Pancreas (tissue), 10 donors: ENCODE measurements around the gene VPS26B. TPM values are rescaled to one million over a fixed set of nuclear protein-coding genes. Genes with fewer than 3 reads are reported as not detected.

Experiments
- ATAC-seq, 4 donors: fragments of 200-7000 bp; cut with Tn5 transposase; one replicate each; pipeline versions ENCODE4 v1.8.0 to v1.9.1; 2020; ENCODE audit warnings: mild to moderate bottlenecking in 4 of 4, moderate library complexity in 4 of 4
- DNase-seq, 6 donors: peaks; one replicate each; pipeline ENCODE4 v3.0.0-alpha.2; 2020
- FAIRE-seq: peaks from 2 replicates; lab custom pipeline; 2012; peaks lifted over from hg19 to GRCh38; lab: Jason Lieb, UNC
- H3K27ac ChIP-seq, 4 donors: fragments of 200-600 bp; sonication (generic); 1 replicate in 3 of 4; 2 replicates in 1 of 4; pipeline versions ENCODE4 v1.5.0 to v1.8.0; 2020
- H3K27me3 ChIP-seq, 4 donors: fragments of 200-600 bp; one replicate each; pipeline ENCODE4 v1.8.0; 2021
- H3K36me3 ChIP-seq, 3 donors: fragments of 200-600 bp; sonication (generic) in 1 of 3; one replicate each; pipeline versions ENCODE4 v1.5.0 to v1.8.0; 2020 to 2021
- H3K4me1 ChIP-seq, 3 donors: fragments of 200-600 bp; one replicate each; pipeline ENCODE4 v1.8.0; 2021
- H3K4me3 ChIP-seq, 4 donors: fragments of 200-600 bp; sonication (generic) in 2 of 4; one replicate each; pipeline versions ENCODE4 v1.5.0 to v1.8.0; 2020 to 2021
- H3K9me3 ChIP-seq, 4 donors: fragments of 200-600 bp; one replicate each; pipeline ENCODE4 v1.8.0; 2021
- CTCF ChIP-seq, 4 donors: fragments of 200-600 bp; sonication (generic) in 3 of 4; IDR thresholded peaks; one replicate each; pipeline versions ENCODE4 v1.5.0 to v1.8.0; 2021; ENCODE audit warnings: antibody characterized with exemption in 4 of 4
- WGBS, 2 donors: extraction: QIAGEN DNeasy Blood & Tissue Kit; methylation state at CpG; one replicate each; pipeline ENCODE4 v1.1.7; 2013; 5-methylcytosine and 5-hydroxymethylcytosine counted together
- intact Hi-C, 3 donors: fragments of 100-400 bp; cut with DNase I; formaldehyde crosslinking; loops; one replicate each; pipeline versions ENCODE4 v1.11.1 to v1.14.2; 2022
- polyA plus RNA-seq, 2 donors: library from polyadenylated mRNA; stranded (reverse); fragments of 200-250 nt; gene quantifications; one replicate each; pipeline ENCODE4 v1.2.3, GENCODE V29; 2013
- total RNA-seq, 6 donors: library from RNA; stranded (reverse); fragmentation: NEBNext Ultra II Directional in 4 of 6; extraction: Animal tissue kit (Norgen Biotek cat#: 25700) in 4 of 6; gene quantifications; one replicate each; pipeline versions ENCODE4 v1.2.1 to v1.2.4, GENCODE V29; 2021 to 2023
- donor health status: healthy with polysubstance abuse.
- donor health status: DM: no; HTN: no; CAD: no; lungs with moderate emphysema.
- donor health status: DM: no; HTN: no; CAD: no.
- donor health status: control.
- donor health status: control.
- donor health status: Bipolar disorder and iron deficiency.
- donor health status: DM: yes; HTN: yes; CAD: no.
- donor health status: DM: no; HTN: no; CAD: no.
- donor health status: DM: no; HTN: no; CAD: no.
- donor health status: DM: yes; HTN: yes; CAD: no.

The VPS26B gene
- total and polyA plus RNA-seq, 8 donors, result 18.1 to 30.3 (median 26.5) TPM

GRCh38 chr11:134260503-134260902 lies 36.0 kb downstream of the VPS26B start:
- FAIRE-seq (no peak), DNase-seq (no peak), ATAC-seq (no peak)
- Histone ChIP-seq H3K4me3 (no peak overlapping the region), H3K36me3 (peaks cover 0 to 36% (median 12%) of the 10 kb centered on the region in 3 donors), H3K27ac (no peak overlapping the region), H3K27me3 (no peaks in the 10 kb centered on the region), H3K9me3 (no peaks in the 10 kb centered on the region), H3K4me1 (no peaks in the 10 kb centered on the region)
- intact Hi-C loops, result no loop called here
- no peak for TF ChIP-seq CTCF (IDR thresholded peaks at IDR 0.05)

GRCh38 chr11:134260983-134261382 lies 36.5 kb downstream of the VPS26B start:
- WGBS, 2 donors, result 88 to 94% methylated on average over 16 of the region's 16 CpGs
- H3K36me3 ChIP-seq, result peaks cover 0 to 36% (median 12%) of the 10 kb centered on the region in 3 donors

GRCh38 chr11:134261626-134262488 lies 37.4 kb downstream of the VPS26B start:
- H3K4me1 ChIP-seq, result no peaks in the 10 kb centered on the region
- peaks cover 0 to 36% (median 12%) of the 10 kb centered on the region in 3 donors for H3K36me3 ChIP-seq
- intact Hi-C loops, result no loop called here
- FAIRE-seq (no peak), ATAC-seq (peak; percentile 43 to 73 (median 67)), DNase-seq (no peak)
- no peaks in the 10 kb centered on the region for H3K9me3 ChIP-seq
- no peak overlapping the region for H3K4me3 ChIP-seq
- WGBS, 2 donors, result 86 to 89% methylated on average over 14 of the region's 14 CpGs
- H3K27me3 ChIP-seq, result no peaks in the 10 kb centered on the region
- peak in 2 of 4 donors; percentile 38 to 44 for TF ChIP-seq CTCF (IDR thresholded peaks at IDR 0.05)
- H3K27ac ChIP-seq, result no peak overlapping the region

More at GRCh38 chr11:134260983-134261382, 36.5 kb downstream of the VPS26B start:
- ATAC-seq (no peak), FAIRE-seq (no peak), DNase-seq (no peak)
- no peak overlapping the region for H3K27ac ChIP-seq
- no peaks in the 10 kb centered on the region for H3K27me3 ChIP-seq
- no peak for TF ChIP-seq CTCF (IDR thresholded peaks at IDR 0.05)
- no peak overlapping the region for H3K4me3 ChIP-seq
- no peaks in the 10 kb centered on the region for H3K9me3 ChIP-seq
- no peaks in the 10 kb centered on the region for H3K4me1 ChIP-seq
- intact Hi-C loops, result no loop called here

GRCh38 chr11:134264966-134265764 lies 40.7 kb downstream of the VPS26B start:
- Histone ChIP-seq H3K4me3 (no peak overlapping the region), H3K4me1 (no peaks in the 10 kb centered on the region), H3K27me3 (no peaks in the 10 kb centered on the region), H3K36me3 (peaks cover 0 to 20% (median 6%) of the 10 kb centered on the region in 3 donors), H3K27ac (no peak overlapping the region), H3K9me3 (no peaks in the 10 kb centered on the region)
- no peak for TF ChIP-seq CTCF (IDR thresholded peaks at IDR 0.05)
- 87 to 92% methylated on average over 7 of the region's 7 CpGs for WGBS, 2 donors
- DNase-seq (no peak), FAIRE-seq (no peak), ATAC-seq (no peak)
- intact Hi-C loops, result no loop called here
